H1 (cell line): ENCODE data around the gene PTP4A1. TPM values are rescaled to one million over a fixed set of nuclear protein-coding genes. Genes with fewer than 3 reads are reported as not detected.

Experiments used
- CTCF ChIA-PET: fragments of 300-600 bp; sonication (Branson Sonifier 250); formaldehyde crosslinking; loops from one replicate; lab custom pipeline; 2021; ENCODE audit not compliant: partially characterized antibody; lab: Charles Lee
- POLR2A ChIA-PET: fragments of 300-600 bp; sonication (Branson Sonifier 250); formaldehyde crosslinking; loops from one replicate; lab custom pipeline; 2021; ENCODE audit warnings: inconsistent platforms; ENCODE audit not compliant: partially characterized antibody; lab: Charles Lee
- DNase-seq, 2 experiments: peaks; one replicate each; pipeline versions ENCODE4 v3.0.0 to v3.0.0-alpha.2; 2010 to 2022; ENCODE audit warnings: low spot score in 2 of 2, low read depth in 1 of 2, mixed read lengths in 1 of 2
- FAIRE-seq: peaks from 2 replicates; lab custom pipeline; 2011; peaks lifted over from hg19 to GRCh38; lab: Jason Lieb, UNC
- H2AFZ ChIP-seq: 2 replicates; pipeline ENCODE4 v1.8.1; 2012; ENCODE audit warnings: low read length, inconsistent platforms
- H2AK5ac ChIP-seq: 2 replicates; pipeline ENCODE4 v1.6.1; 2013; ENCODE audit warnings: low read depth, low read length
- H2BK120ac ChIP-seq: replicated peaks from 2 replicates; pipeline ENCODE3; 2013; ENCODE audit warnings: low read depth, low read length, inconsistent platforms
- H2BK12ac ChIP-seq: 2 replicates; pipeline ENCODE4 v1.6.1; 2013; ENCODE audit warnings: low read depth, low read length
- H2BK15ac ChIP-seq: 2 replicates; pipeline ENCODE4 v1.6.1; 2013; ENCODE audit warnings: low read length
- H2BK20ac ChIP-seq: 2 replicates; pipeline ENCODE4 v1.6.1; 2013; ENCODE audit warnings: low read length
- H2BK5ac ChIP-seq: 2 replicates; pipeline ENCODE4 v1.6.1; 2013; ENCODE audit warnings: low read depth, low read length
- H3K14ac ChIP-seq: 2 replicates; pipeline ENCODE4 v1.6.1; 2013; ENCODE audit warnings: inconsistent platforms; ENCODE audit not compliant: insufficient read length
- H3K18ac ChIP-seq: 2 replicates; pipeline ENCODE4 v1.6.1; 2013; ENCODE audit warnings: low read length; ENCODE audit errors: extremely low read depth
- H3K23ac ChIP-seq: 2 replicates; pipeline ENCODE4 v1.6.1; 2013; ENCODE audit warnings: inconsistent platforms; ENCODE audit not compliant: insufficient read length
- H3K23me2 ChIP-seq: 2 replicates; pipeline ENCODE4 v1.6.1; 2013; ENCODE audit warnings: low read depth, low read length
- H3K27ac ChIP-seq: 2 replicates; pipeline ENCODE4 v1.6.1; 2011; ENCODE audit warnings: low read depth, low read length, inconsistent platforms
- H3K27me3 ChIP-seq, 4 experiments: replicated peaks in 1 of 4; 1 replicate in 1 of 4; 2 replicates in 3 of 4; pipeline versions ENCODE4 v1.6.1 to v1.8.1; 2011 to 2013; ENCODE audit warnings: low read length in 3 of 4, mild to moderate bottlenecking in 3 of 4, inconsistent platforms in 2 of 4, mixed read lengths in 2 of 4, moderate library complexity in 1 of 4; ENCODE audit not compliant: control insufficient read depth in 3 of 4, insufficient read depth in 3 of 4; ENCODE audit errors: extremely low read depth in 1 of 4
- H3K36me3 ChIP-seq, 4 experiments: 2 replicates each; pipeline versions ENCODE4 v1.6.1 to v1.8.1; 2011 to 2013; ENCODE audit warnings: mild to moderate bottlenecking in 4 of 4, low read length in 3 of 4, moderate library complexity in 2 of 4, control low read depth in 1 of 4, inconsistent platforms in 1 of 4; ENCODE audit not compliant: insufficient read depth in 4 of 4, control insufficient read depth in 2 of 4
- H3K4ac ChIP-seq: replicated peaks from 2 replicates; pipeline ENCODE3; 2013; ENCODE audit warnings: low read length, low read depth, mixed read lengths, inconsistent platforms; ENCODE audit not compliant: insufficient read length
- H3K4me1 ChIP-seq, 4 experiments: replicated peaks in 1 of 4; 1 replicate in 1 of 4; 2 replicates in 3 of 4; pipeline versions ENCODE4 v1.6.1 to v1.8.1; 2011 to 2013; ENCODE audit warnings: low read length in 3 of 4, inconsistent platforms in 2 of 4, mixed read lengths in 1 of 4; ENCODE audit not compliant: insufficient read depth in 4 of 4, control insufficient read depth in 3 of 4
- H3K4me2 ChIP-seq, 2 experiments: 2 replicates each; pipeline versions ENCODE4 v1.6.1 to v1.8.1; 2011 to 2013; ENCODE audit warnings: low read depth in 2 of 2, low read length in 2 of 2, control low read depth in 1 of 2, inconsistent platforms in 1 of 2, mild to moderate bottlenecking in 1 of 2; ENCODE audit not compliant: insufficient read depth in 1 of 2
- H3K4me3 ChIP-seq, 4 experiments: fragments of 200-600, 300-600 bp in 1 of 4; sonication (generic), shearing (Covaris generic), sonication (Bioruptor Twin) in 1 of 4; 2 replicates each; pipeline versions ENCODE4 v1.5.1 to v1.8.1; 2011 to 2016; ENCODE audit warnings: low read length in 4 of 4, low read depth in 3 of 4, control low read depth in 2 of 4, inconsistent platforms in 2 of 4, mild to moderate bottlenecking in 2 of 4, mixed read lengths in 1 of 4, moderate library complexity in 1 of 4; ENCODE audit not compliant: insufficient read depth in 2 of 4; ENCODE audit errors: extremely low read depth in 1 of 4
- H3K56ac ChIP-seq: replicated peaks from 2 replicates; pipeline ENCODE3; 2013; ENCODE audit warnings: low read depth, mild to moderate bottlenecking, mixed read lengths, low read length, inconsistent platforms; ENCODE audit not compliant: insufficient read length
- H3K79me1 ChIP-seq: 2 replicates; pipeline ENCODE4 v1.6.1; 2013; ENCODE audit warnings: low read depth, low read length, control low read depth
- H3K79me2 ChIP-seq, 2 experiments: 2 replicates each; pipeline versions ENCODE4 v1.6.1 to v1.8.1; 2012 to 2013; ENCODE audit warnings: low read length in 2 of 2, mild to moderate bottlenecking in 2 of 2, inconsistent platforms in 1 of 2; ENCODE audit not compliant: insufficient read depth in 2 of 2, control insufficient read depth in 1 of 2
- H3K9ac ChIP-seq, 4 experiments: replicated peaks in 1 of 4; 1 replicate in 1 of 4; 2 replicates in 3 of 4; pipeline versions ENCODE4 v1.6.1 to v1.8.1; 2011 to 2013; ENCODE audit warnings: low read depth in 3 of 4, low read length in 3 of 4, control low read depth in 2 of 4, mild to moderate bottlenecking in 2 of 4, moderate library complexity in 2 of 4, inconsistent platforms in 1 of 4; ENCODE audit errors: extremely low read depth in 1 of 4
- H3K9me3 ChIP-seq, 2 experiments: 2 replicates each; pipeline versions ENCODE4 v1.6.1 to v1.8.1; 2012 to 2013; ENCODE audit warnings: mild to moderate bottlenecking in 2 of 2, moderate library complexity in 2 of 2, control low read depth in 1 of 2, inconsistent platforms in 1 of 2, low read depth in 1 of 2, low read length in 1 of 2, mixed read lengths in 1 of 2; ENCODE audit not compliant: insufficient read depth in 2 of 2
- H4K20me1 ChIP-seq, 2 experiments: replicated peaks in 1 of 2; 2 replicates each; pipeline versions ENCODE3 to v1.8.1; 2011 to 2013; ENCODE audit warnings: inconsistent platforms in 2 of 2, low read length in 2 of 2, mild to moderate bottlenecking in 1 of 2; ENCODE audit not compliant: insufficient read depth in 2 of 2, control insufficient read depth in 1 of 2
- H4K5ac ChIP-seq: 2 replicates; pipeline ENCODE4 v1.6.1; 2013; ENCODE audit warnings: low read length, low read depth, mixed read lengths, inconsistent platforms; ENCODE audit not compliant: insufficient read length
- H4K8ac ChIP-seq: 2 replicates; pipeline ENCODE4 v1.8.0; 2013; ENCODE audit warnings: mild to moderate bottlenecking, moderate library complexity, low read length, inconsistent platforms; ENCODE audit not compliant: insufficient read depth; ENCODE audit errors: extremely low read depth
- H4K91ac ChIP-seq: replicated peaks from 2 replicates; pipeline ENCODE3; 2013; ENCODE audit warnings: low read length, mixed read lengths, inconsistent platforms; ENCODE audit not compliant: insufficient read length
- JUN ChIP-seq: IDR thresholded peaks from 2 replicates; pipeline ENCODE4 v1.6.1; 2011; ENCODE audit warnings: low read depth, mild to moderate bottlenecking, improper control_type of control experiment, low read length
- RFX5 ChIP-seq: IDR thresholded peaks from 2 replicates; pipeline ENCODE4 v1.6.1; 2011; ENCODE audit warnings: low read depth, low read length, improper control_type of control experiment, borderline replicate concordance
- WGBS, 2 experiments: shearing (Covaris generic) in 1 of 2; methylation state at CpG; one replicate each; pipeline versions ENCODE4 v1.1.6 to v1.1.7; 2013 to 2015; ENCODE audit warnings: low lambda C conversion rate in 2 of 2, mixed read lengths in 2 of 2, inconsistent platforms in 1 of 2, low coverage in 1 of 2, missing lambda C conversion rate in 1 of 2; ENCODE audit not compliant: insufficient replicate concordance in 2 of 2, insufficient coverage in 1 of 2, insufficient read length in 1 of 2; ENCODE audit errors: extremely low coverage in 1 of 2, missing lambda C conversion rate in 1 of 2; 5-methylcytosine and 5-hydroxymethylcytosine counted together
- polyA plus RNA-seq, 7 experiments: library from polyadenylated mRNA; depleted of rRNA in 3 of 7; stranded (reverse) in 5 of 7; unstranded in 2 of 7; fragments of >200 nt in 5 of 7; fragments of 200-250 nt in 2 of 7; gene quantifications; 1 replicate in 5 of 7; 2 replicates in 1 of 7; 4 replicates in 1 of 7; pipeline versions ENCODE4 v1.2.1 to v1.2.3, GENCODE V29; 2011 to 2013; ENCODE audit warnings: missing spikeins in 2 of 7, mixed read lengths in 2 of 7
- total RNA-seq: library from RNA; stranded (reverse); fragmentation: NEBNext Ultra II Directional; extraction: Animal tissue kit (Norgen Biotek cat#: 25700); gene quantifications from 2 replicates; pipeline ENCODE4 v1.2.1, GENCODE V29; 2021

Gene PTP4A1
- total and polyA plus RNA-seq, 2 of the 8 experiments (the other 6 are each of a cell fraction or from before 2014, with no cell fraction given), result 21.1 to 76.3 TPM

DNA sequence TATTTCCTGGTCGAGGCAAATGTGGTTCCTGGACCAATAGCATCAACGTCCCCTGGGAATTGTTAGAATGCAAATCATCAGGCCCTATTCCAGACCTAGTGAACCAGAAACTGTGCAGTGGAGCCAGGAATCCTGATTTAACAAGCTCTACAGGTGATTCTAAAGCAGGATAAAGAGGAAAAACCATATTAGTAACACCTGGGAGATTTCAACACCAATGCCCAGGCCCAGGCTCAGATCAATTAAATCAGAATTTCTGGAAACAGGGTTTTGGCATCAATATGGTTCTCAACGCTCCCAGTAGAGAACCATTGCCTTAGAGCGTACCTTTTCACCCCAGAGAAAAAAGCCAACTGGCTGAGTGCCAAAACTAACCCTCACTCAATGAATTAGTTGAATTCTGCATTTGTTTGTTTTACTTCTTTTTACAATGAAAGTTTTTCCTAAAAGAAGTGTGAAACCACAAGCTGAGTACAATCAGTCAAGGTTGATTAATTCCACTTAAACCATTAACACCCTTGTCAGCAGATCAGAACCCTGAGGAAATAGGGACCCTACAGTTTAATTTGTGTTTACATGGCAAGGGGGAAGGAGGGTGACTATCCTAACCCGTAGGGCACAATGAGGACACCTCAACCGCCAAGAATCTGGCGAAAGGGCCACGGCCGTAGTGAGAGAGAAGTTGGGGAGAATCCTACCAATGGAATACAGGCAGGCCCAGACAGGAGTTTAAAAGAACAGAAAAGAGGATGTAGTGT lies 34.9 kb upstream of the PTP4A1 start:
- Histone ChIP-seq H3K18ac (no peak overlapping the region), H3K9ac (no peak overlapping the region), H2BK12ac (no peak overlapping the region), H2BK15ac (no peak overlapping the region), H4K5ac (no peak overlapping the region), H3K56ac (no peak overlapping the region), H2AK5ac (no peak overlapping the region), H3K4me2 (no peak overlapping the region), H4K20me1 (no peaks in the 10 kb centered on the region), H2BK120ac (no peak overlapping the region), H2BK20ac (no peak overlapping the region), H3K79me1 (no peaks in the 10 kb centered on the region), H4K8ac (no peak overlapping the region), H3K4me3 (no peak overlapping the region), H3K36me3 (no peaks in the 10 kb centered on the region), H3K4ac (no peak overlapping the region), H3K4me1 (no peaks in the 10 kb centered on the region), H3K9me3 (no peaks in the 10 kb centered on the region), H3K79me2 (no peaks in the 10 kb centered on the region), H3K23me2 (no peaks in the 10 kb centered on the region), H3K27me3 (no peaks in the 10 kb centered on the region), H3K14ac (no peak overlapping the region), H4K91ac (no peak overlapping the region), H3K23ac (no peak overlapping the region), H2BK5ac (no peak overlapping the region), H2AFZ (no peak overlapping the region), H3K27ac (no peak overlapping the region)
- DNase-seq (no peak), FAIRE-seq (no peak)
- POLR2A ChIA-PET, result no interaction called here
- 73% methylated on average over 9 of the region's 9 CpGs; no CpG with 5 or more reads in 1 of the 2 experiments for WGBS, 2 experiments
- CTCF ChIA-PET, result no interaction called here
- TF ChIP-seq RFX5, result no peak
- TF ChIP-seq JUN, result no peak
